K562 (cell line): ENCODE measurements around the gene UAP1. TPM values are rescaled to one million over a fixed set of nuclear protein-coding genes. Genes with fewer than 3 reads are reported as not detected.
A peak's percentile ranks its signal among the peaks of the same experiment; 100 is the strongest.

Experiments used
- MGA ChIP-seq: fragments of 450-650 bp; IDR thresholded peaks from 2 replicates; pipeline ENCODE4 v1.6.1; 2016; ENCODE audit warnings: mild to moderate bottlenecking, moderate library complexity
- NFIX ChIP-seq: fragments of 250-450 bp; sonication (Bioruptor Pico); IDR thresholded peaks from 2 replicates; pipeline ENCODE4 v1.4.0; 2020; ENCODE audit warnings: low read depth, mild to moderate bottlenecking, moderate library complexity
- polyA plus RNA-seq, 8 experiments: library from polyadenylated mRNA; depleted of rRNA in 4 of 8; stranded (reverse) in 5 of 8; unstranded in 3 of 8; fragments of >200 nt; fragmentation: Nextera tagmentation in 2 of 8; fragmentation: Illumina TruSeq in 1 of 8; extraction: Ambion mirVana in 2 of 8; extraction: Trizol in 1 of 8; gene quantifications; 2 replicates each; pipeline versions ENCODE4 v1.2.1 to v1.2.3, GENCODE V29; 2011 to 2014; ENCODE audit warnings: inconsistent platforms in 1 of 8, missing spikeins in 1 of 8
- total RNA-seq, 7 experiments: library from RNA; depleted of rRNA in 6 of 7; stranded (reverse); fragments of >200 nt in 6 of 7; fragmentation: Illumina TruSeq in 2 of 7; extraction: Trizol in 2 of 7; gene quantifications; 2 replicates each; pipeline versions ENCODE4 v1.2.1 to v1.2.3, GENCODE V29; 2011 to 2021; ENCODE audit warnings: low replicate concordance in 1 of 7
- TF ChIP-seq, protein P1 (sequence below): fragments of 450-650 bp; formaldehyde crosslinking; IDR thresholded peaks from 2 replicates; pipeline ENCODE4 v1.4.0; 2020; ENCODE audit warnings: mild to moderate bottlenecking, moderate library complexity

The UAP1 gene
- total and polyA plus RNA-seq, 9 of the 15 experiments (the other 6 are each of a cell fraction or from before 2014, with no cell fraction given), result 182 to 317 (median 213) TPM

GRCh38 chr1:162632698-162633080, 71.2 kb downstream of the UAP1 start (continued):
- TF ChIP-seq MGA (0 out of 2 replicates have a peak, but pooled peaks have one; percentile 25), NFIX (CRISPR knock-in tag) (no peak)
- TF ChIP-seq, protein P1, sequence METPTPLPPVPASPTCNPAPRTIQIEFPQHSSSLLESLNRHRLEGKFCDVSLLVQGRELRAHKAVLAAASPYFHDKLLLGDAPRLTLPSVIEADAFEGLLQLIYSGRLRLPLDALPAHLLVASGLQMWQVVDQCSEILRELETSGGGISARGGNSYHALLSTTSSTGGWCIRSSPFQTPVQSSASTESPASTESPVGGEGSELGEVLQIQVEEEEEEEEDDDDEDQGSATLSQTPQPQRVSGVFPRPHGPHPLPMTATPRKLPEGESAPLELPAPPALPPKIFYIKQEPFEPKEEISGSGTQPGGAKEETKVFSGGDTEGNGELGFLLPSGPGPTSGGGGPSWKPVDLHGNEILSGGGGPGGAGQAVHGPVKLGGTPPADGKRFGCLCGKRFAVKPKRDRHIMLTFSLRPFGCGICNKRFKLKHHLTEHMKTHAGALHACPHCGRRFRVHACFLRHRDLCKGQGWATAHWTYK (CRISPR knock-in tag), result 0 out of 2 replicates have a peak, but pooled peaks have one; percentile 34
